GM19238 (cell line): ENCODE results near the gene DNLZ.

Experiments
- DNase-seq: peaks from one replicate; pipeline ENCODE4 v3.0.0; 2011; ENCODE audit warnings: low spot score; ENCODE audit not compliant: insufficient read length

Gene DNLZ

DNA sequence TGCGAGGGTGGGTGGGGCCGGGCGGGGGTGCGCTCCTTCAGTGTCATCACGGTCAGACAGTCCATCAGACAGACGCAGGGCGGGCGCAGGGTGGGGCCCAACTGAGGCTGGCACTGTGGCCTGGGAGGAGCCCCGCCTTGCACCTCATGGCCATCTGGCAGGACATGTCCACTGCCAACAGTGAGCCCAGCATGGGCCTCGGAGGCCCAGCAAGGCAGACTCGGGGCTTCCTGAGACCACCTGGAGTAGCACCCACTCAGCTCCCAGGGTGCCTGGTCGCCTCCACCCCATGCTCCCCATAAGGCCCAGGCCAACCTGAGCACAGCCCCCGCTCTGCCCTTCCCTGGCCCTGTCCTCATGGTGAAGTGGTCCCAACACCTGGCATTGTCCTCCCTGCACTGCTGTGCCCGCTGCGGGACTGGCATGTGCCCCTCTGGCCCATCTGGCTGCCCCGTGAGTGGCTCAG is 44.7 kb downstream of the DNLZ start:
- DNase-seq, result no peak

DNA sequence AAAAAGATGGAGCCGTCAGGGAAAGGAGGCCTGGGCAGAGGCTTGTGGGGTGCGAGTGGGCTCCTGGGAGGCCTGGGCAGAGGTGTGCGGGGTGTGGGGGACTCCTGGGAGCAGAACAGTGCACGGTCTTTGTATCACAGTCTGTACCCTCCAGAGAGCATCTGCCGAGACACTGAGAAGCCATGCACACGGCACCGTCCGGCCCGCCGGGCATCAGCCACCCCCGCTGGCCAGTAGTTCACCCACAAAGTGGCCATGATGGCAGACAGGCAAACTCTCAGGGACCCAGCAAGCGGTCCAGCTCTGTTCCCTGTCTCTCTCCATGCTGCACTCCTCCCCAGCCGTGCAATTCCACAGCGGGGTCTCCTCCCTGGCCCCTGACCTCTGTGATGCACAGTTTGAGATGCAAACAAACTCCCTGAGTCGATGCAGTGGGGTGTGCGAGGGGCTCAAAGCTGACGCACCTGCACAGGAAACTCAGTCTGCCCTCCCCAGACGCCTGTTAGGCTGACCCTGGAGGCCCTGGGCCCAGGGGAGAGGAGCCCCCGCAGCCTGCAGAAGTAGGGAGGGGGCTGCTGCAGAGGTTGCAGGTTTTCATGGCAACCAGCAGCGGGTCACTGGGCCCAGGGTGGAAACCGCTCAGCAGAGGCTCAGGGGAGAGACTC is 45.3 kb downstream of the DNLZ start:
- no peak for DNase-seq

DNA sequence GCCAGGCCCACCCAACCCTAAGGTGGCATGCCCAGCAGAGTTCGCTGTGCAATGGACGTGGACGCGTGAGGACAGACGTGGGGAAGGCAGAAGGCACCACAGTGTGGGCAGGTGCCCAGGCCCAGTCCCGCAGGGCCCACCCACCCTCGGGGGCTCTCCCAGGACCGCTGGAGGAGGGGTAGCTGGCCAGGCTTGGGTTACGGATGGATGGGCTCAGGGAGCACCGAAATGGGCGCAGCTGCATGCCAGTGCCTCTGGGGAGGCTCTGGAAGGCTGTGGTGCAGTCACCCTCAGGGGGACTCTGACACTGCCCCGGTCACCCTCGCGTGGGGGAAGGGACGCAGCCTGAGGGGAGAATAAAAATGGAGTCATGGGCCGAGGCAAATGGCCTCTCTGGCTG is 45.8 kb downstream of the DNLZ start:
- no peak for DNase-seq

DNA sequence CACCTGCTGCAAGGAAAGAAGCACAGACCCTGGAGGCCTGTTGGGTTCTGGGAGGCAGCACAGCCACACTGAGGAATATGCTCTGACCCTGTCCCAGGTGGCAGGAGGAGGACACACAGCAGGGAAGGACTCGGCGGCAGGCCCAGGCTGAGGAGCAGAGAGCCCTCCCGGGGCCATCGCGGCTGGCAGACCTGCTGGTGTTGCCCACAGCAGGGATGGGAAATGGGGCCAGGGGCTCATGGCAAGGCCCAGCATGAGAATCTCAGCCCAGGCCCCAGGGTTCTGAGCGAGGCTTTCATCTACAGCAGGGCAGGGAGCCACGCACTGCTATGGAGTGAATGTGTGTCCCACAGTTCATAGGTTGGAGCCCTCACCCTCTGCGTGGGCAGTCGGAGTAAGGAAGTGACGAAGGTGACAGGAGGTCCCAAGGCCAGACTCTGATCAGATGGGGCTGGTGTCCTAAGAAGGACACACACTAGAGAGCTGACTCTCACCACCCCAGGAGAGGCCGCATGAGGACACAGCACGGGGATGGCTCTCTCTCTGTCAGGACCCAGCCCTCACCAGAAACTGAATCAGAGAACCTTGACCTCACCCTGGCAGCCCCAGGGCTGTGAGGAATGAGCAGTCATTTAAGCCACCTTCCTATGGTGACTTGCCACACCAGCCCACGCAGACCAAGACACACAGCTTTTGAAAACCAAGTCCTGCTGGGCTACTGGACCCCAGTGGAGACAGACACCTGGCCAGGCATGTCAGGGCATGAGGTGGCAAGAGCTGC is 46.5 kb downstream of the DNLZ start:
- DNase-seq, result no peak

DNA sequence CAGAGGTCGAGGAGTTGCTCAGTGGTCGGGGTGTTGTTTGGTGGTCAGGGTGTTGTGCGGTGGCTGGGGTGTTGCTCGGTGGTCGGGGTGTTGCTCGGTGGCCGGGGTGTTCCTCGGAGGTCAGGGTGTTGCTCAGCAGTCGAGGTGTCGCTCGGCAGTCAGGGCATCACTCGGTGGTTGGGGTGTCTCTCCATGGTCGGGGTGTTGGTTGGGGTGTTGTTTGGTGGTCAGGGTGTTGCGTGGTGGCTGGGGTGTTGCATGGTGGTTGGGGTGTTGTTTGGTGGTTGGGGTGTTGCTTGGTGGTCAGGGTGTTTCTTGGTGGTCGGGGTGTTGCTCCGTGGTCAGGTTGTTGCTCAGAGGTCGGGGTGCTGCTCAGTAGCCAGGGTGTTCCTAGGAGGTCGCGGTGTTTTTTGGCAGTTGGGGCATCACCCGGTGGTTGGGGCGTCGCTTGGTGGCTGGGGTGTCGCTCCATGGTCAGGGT is 47.2 kb downstream of the DNLZ start:
- DNase-seq, result no peak

DNA sequence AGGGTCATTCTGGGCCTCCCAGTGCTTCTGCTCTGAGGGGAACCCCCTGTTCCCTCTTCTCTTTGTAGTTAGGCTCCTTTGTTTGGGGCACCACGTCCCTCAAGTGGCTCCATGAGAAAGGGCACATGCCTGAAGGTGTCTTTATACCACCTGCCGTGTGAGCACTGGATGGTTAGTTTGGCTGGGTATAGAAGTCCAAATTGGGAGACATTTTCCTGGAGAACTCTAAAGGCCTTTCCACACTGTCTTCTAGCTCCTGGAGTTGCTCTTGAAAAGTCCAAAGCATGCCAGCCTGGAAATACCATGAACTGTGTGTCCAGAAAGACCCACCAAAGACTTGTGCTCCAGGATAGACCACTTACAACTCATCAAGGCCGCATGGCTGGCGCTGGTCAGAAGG is 48.6 kb downstream of the DNLZ start:
- DNase-seq, result no peak

DNA sequence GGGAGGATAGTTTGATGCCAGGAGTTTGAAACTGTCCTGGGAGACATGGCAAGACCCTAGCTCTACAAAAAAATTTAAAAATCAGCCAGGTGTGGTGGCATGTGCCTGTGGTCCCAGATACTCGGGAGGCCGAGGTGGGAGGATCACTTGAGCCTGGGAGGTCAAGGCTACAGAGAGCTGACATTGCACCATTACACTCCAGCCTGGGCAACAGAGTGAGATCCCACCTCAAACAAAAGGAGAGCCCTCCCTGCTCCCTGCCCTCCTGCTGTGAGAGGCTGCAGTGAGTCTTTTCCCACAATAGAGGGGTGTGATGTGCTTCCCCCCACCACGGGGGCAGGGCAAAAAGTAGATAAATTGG is 49.5 kb downstream of the DNLZ start:
- no peak for DNase-seq

DNA sequence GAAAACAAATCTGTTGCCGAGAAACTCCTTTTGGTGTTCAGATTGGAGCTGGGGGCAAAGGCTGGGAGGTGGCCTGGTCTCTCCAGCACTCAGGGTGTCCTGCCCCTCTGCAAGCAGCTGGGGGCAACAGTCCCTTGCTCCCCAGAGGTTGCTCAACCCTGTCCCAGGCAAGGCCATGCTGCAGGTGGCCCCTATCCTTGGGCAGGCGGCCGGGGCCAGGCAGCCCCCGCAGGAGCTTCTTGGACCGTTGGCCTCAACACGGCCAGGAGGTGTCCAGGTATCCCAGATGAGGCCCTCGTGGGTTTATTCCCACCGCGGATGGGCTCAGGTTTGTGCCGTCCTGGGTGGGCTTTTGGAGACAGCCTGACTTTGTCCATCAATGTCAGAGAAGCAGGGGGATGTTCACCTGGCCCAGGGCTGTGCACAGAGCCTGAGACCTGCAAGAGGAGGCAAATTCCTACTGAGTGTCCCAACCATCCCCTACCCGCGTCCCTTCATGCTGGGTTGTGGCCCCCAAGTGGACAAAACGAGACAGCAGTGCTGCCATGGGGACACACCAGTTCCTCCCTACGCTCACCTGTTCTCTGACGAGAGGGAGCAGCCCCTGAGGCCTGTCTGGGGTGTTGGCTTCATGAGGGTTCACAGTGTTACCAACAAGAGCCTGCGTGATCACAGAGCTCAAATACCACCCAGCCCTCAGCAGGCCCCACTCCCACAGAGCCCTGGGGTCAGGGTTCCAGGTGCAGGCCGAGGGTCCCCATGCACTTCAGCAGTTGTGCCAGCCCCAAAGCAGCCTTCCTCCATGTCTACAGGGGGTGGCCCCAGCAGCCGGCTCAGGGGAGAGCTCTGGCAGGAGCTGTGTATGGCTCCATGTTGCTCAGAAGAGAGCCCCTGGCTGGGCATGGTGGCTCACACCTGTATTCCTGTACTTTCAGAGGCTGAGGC is 50.2 kb downstream of the DNLZ start:
- DNase-seq, result no peak

DNA sequence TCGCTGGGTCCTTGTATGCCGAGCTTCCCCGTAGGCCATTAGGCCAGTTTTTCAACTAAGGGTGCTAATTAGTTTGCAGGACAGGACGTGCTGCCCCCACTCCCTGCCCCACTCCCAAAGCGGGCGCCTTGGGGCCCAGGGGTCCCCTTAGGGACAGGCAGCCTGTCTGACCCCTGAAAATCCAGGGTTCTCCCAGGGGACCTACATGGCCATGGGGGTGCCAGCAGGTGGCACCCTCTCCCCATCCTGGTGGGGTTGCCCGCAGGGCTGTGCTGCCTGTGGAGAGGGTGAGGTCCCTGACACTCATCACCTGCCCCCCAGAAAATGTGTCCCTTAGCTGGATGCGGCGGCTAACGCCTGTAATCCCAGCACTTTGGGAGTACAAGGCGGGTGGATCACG is 51.1 kb downstream of the DNLZ start:
- DNase-seq, result no peak

DNA sequence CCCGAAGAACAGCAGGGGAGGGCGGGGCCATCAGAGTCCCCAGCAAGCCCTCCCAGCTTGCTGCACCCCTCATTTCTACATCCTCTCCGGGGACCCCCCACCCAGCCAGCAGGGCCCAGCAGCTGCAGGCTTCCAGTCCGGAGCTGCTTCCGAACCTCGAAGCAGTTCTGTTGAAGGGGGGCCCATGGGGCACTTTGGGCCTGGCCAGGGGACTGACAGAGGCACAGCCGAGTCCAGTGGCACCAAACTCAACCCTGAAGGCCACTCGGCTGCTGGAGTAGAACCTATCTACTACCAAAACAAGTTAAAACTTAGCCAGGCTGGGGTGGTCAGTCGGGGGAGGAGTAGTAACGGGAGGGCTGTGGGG is 51.6 kb downstream of the DNLZ start:
- no peak for DNase-seq

DNA sequence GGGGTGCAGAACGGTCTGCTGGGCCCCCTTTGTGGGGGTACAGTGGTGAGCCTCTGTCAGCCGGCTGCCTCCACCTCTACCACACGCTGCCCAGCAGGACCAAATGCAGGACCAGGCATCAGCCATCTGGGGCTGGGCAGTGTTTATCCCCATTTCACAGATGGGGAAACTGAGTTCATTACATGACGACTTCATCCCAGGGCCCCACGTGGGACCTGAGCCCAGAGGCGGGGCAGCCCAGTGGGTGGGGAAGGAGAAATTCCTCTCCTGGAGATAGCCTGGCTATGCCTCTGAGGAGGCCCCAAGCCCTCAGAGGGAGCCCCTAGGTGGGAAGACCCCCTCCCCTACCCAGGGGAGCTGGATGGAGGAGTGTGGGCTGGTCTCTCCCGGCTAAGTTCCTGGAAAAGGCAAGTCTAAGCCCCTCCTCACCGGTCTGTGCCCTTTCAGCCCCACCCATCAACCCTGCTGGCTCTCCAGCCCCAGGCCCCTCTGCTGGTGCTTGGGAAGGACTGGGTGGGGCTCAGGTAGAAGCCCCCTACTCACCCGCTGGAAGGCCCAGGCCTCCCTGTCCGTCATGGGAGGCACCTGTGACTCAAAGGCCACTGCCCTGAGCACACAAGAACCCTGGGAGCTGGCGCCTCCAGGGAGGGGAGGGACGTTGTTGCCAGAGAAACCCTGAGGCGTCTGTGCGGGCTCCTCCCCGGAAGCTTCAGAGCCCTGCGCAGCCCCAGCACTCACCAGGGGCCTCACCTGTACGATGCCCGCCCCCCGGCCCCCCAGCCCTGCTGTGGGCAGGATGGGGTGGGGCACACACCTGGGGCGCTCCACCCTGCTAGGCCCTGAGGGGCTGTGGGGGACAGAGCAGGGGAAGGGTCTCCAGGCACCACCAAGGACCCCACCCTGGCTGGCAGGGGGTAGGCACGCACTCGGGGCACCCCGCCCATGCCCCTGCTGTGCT is 52.2 kb downstream of the DNLZ start:
- no peak for DNase-seq

DNA sequence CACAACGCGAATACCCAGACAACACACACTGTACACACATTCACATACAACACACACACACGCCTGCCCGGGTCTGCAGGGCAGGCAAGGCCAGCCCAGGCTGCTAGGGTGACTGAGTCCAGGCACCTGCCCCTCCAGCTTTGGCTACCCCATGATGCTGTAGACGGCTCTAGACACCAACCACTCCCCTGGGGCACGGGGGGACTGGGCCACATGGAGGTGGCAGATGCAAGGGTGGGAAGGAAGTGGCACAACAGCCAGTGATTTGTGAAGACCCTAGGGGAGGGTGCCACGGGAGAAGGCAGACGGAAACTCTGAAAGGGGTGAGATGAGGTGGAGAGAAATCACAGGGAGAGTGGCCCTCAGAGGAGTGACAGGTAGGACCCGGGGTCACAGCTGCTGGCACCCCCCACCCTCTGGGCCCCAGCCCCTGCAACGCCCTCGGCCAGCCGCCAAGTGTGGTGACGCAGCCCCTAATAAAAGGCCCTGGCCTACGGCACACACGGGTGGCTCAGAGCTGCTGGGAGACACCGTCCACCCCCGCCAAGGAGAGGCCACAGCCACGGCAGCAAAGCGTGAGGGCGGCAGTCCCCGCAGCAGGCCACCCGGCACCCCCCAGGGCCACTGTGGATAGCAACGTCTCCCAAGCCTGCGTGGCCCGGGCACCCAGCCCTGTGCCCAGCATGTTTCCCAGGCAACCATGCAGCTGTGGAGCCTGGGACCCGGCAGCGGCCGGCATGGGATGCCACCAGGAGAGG is 53.1 kb downstream of the DNLZ start:
- no peak for DNase-seq

DNA sequence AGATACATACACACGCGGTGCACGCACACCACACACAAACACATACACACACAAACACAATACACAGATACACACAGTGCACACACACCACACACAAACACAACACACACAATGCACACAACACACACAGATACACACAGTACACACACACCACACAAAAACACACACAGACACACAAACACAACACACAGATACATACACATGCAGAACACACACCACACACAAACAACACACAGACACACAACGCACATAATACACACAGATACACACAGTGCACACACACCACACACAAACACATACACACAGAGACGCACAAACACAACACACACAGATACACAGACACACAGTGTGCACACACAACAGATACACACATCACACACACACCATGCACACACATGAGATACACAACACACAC is 53.7 kb downstream of the DNLZ start:
- DNase-seq, result no peak
